GM23338 (cell line): ENCODE data around the gene GRAMD2B.

Experiments
- CTCF ChIP-seq, 2 experiments: fragments of 200-600 bp in 1 of 2; sonication (generic) in 1 of 2; conservative IDR thresholded peaks; 2 replicates each; pipeline versions ENCODE4 v1.5.1 to v1.6.1; 2016 to 2017; ENCODE audit warnings: antibody characterized with exemption in 2 of 2, low read depth in 2 of 2, mild to moderate bottlenecking in 2 of 2, moderate library complexity in 1 of 2
- POLR2AphosphoS5 ChIP-seq: IDR thresholded peaks from 2 replicates; pipeline ENCODE4 v1.6.1; 2016; ENCODE audit warnings: antibody characterized with exemption, low read depth

- TF ChIP-seq CTCF (conservative IDR thresholded peaks at IDR 0.05; ENCODE audit: low read depth in 2 of 2), result no peak
- TF ChIP-seq POLR2AphosphoS5, result no peak
These were observed 85.2 kb downstream of the GRAMD2B start for GRCh38 chr5:126508251-126508961.
